GM12878 (cell line): ENCODE measurements around the gene USH2A. TPM values are rescaled to one million over a fixed set of nuclear protein-coding genes. Genes with fewer than 3 reads are reported as not detected.

Experiments
- ATAC-seq: fragments of 200-7000 bp; cut with Tn5 transposase; 3 replicates; pipeline ENCODE4 v1.9.1; 2020; ENCODE audit warnings: mild to moderate bottlenecking, moderate library complexity
- BruUV-seq: library from RNA; stranded (reverse); fragments of 400-500 nt; replicated peaks from 2 replicates; lab custom pipeline; 2021; lab: Mats Ljungman, UMichigan
- CTCF ChIA-PET: fragments of 300-600 bp; sonication (Branson Sonifier 250); formaldehyde crosslinking; extraction: SDS; loops from one replicate; lab custom pipeline; 2021; ENCODE audit warnings: inconsistent platforms; lab: Yijun Ruan, JAX
- POLR2A ChIA-PET: fragments of 350-600 bp; formaldehyde crosslinking; extraction: SDS; loops from one replicate; lab custom pipeline; 2021; ENCODE audit warnings: inconsistent platforms; lab: Charles Lee
- RAD21 ChIA-PET: fragments of 300-600 bp; sonication (Branson Sonifier 250); formaldehyde crosslinking; loops from one replicate; lab custom pipeline; 2023; ENCODE audit warnings: antibody characterized with exemption; ENCODE audit not compliant: unreplicated experiment; lab: Charles Lee
- SMC1A ChIA-PET: fragments of 300-600 bp; sonication (Branson Sonifier 250); formaldehyde crosslinking; loops from one replicate; lab custom pipeline; 2023; ENCODE audit not compliant: unreplicated experiment, uncharacterized antibody; lab: Charles Lee
- DNase-seq: peaks from one replicate; pipeline ENCODE4 v3.0.0-alpha.2; 2011; ENCODE audit warnings: low read depth, low spot score
- FAIRE-seq: peaks from 3 replicates; lab custom pipeline; 2011; peaks lifted over from hg19 to GRCh38; lab: Jason Lieb, UNC
- H2AFZ ChIP-seq: 2 replicates; pipeline ENCODE4 v1.6.0; 2011; ENCODE audit warnings: low read depth, low read length, control low read depth; ENCODE audit not compliant: control insufficient read depth
- H3K27ac ChIP-seq: 2 replicates; pipeline ENCODE4 v1.5.1; 2011; ENCODE audit warnings: control low read depth; ENCODE audit not compliant: control insufficient read depth, insufficient read depth
- H3K27me3 ChIP-seq, 2 experiments: replicated peaks in 1 of 2; 2 replicates each; pipeline versions ENCODE4 v1.6.0 to v1.6.1; 2011; ENCODE audit warnings: low read length in 1 of 2; ENCODE audit not compliant: control insufficient read depth in 2 of 2, insufficient read depth in 2 of 2
- H3K36me3 ChIP-seq, 2 experiments: 2 replicates each; pipeline ENCODE4 v1.5.1; 2011; ENCODE audit warnings: low read length in 1 of 2; ENCODE audit not compliant: control insufficient read depth in 2 of 2, insufficient read depth in 2 of 2
- H3K4me1 ChIP-seq: 2 replicates; pipeline ENCODE4 v1.6.1; 2011; ENCODE audit warnings: mild to moderate bottlenecking, low read length, moderate library complexity, mixed read lengths; ENCODE audit not compliant: control insufficient read depth, insufficient read depth
- H3K4me2 ChIP-seq: 2 replicates; pipeline ENCODE4 v1.6.0; 2011; ENCODE audit warnings: control low read depth; ENCODE audit not compliant: control insufficient read depth, insufficient read depth
- H3K4me3 ChIP-seq: fragments of 200-600 bp; sonication (generic); 2 replicates; pipeline ENCODE4 v1.5.1; 2016
- H3K79me2 ChIP-seq: 2 replicates; pipeline ENCODE4 v1.6.0; 2011; ENCODE audit warnings: low read length; ENCODE audit not compliant: control insufficient read depth, insufficient read depth
- H3K9ac ChIP-seq: 2 replicates; pipeline ENCODE4 v1.8.0; 2011; ENCODE audit warnings: low read length, control low read depth, mixed read lengths; ENCODE audit not compliant: control insufficient read depth, insufficient read depth
- H3K9me3 ChIP-seq: replicated peaks from 3 replicates; pipeline ENCODE4 v1.5.1; 2011; ENCODE audit warnings: mild to moderate bottlenecking, low read length; ENCODE audit not compliant: control insufficient read depth, insufficient read depth
- H4K20me1 ChIP-seq: 2 replicates; pipeline ENCODE4 v1.6.0; 2011; ENCODE audit not compliant: control insufficient read depth, insufficient read depth
- ATF7 ChIP-seq: fragments of 450-650 bp; IDR thresholded peaks from 2 replicates; pipeline ENCODE4 v1.6.1; 2016; ENCODE audit warnings: low read depth, mild to moderate bottlenecking
- BACH1 ChIP-seq: fragments of 450-650 bp; IDR thresholded peaks from 2 replicates; pipeline ENCODE4 v1.6.1; 2017; ENCODE audit warnings: mild to moderate bottlenecking, borderline replicate concordance
- BHLHE40 ChIP-seq, 2 experiments: fragments of 450-650 bp in 1 of 2; IDR thresholded peaks; 2 replicates each; pipeline ENCODE4 v1.6.1; 2011 to 2017; ENCODE audit warnings: low read depth in 2 of 2, borderline replicate concordance in 1 of 2, improper control_type of control experiment in 1 of 2, low read length in 1 of 2, mild to moderate bottlenecking in 1 of 2
- BRCA1 ChIP-seq: IDR thresholded peaks from 2 replicates; pipeline ENCODE4 v1.6.1; 2011; ENCODE audit warnings: low read depth, low read length, improper control_type of control experiment
- ESRRA ChIP-seq: IDR thresholded peaks from 2 replicates; pipeline ENCODE4 v1.6.1; 2012; ENCODE audit warnings: mild to moderate bottlenecking, low read length, improper control_type of control experiment
- GABPA ChIP-seq: IDR thresholded peaks from 2 replicates; pipeline ENCODE4 v1.6.1; 2014; ENCODE audit warnings: antibody characterized with exemption, low read depth, mild to moderate bottlenecking, inconsistent platforms
- GATAD2B ChIP-seq: fragments of 450-650 bp; conservative IDR thresholded peaks from 2 replicates; pipeline ENCODE4 v1.6.1; 2017; ENCODE audit warnings: low read depth, mild to moderate bottlenecking, moderate library complexity
- IKZF1 ChIP-seq: fragments of 450-650 bp; conservative IDR thresholded peaks from 2 replicates; pipeline ENCODE4 v1.6.1; 2017; ENCODE audit warnings: antibody characterized with exemption, mild to moderate bottlenecking
- MEF2A ChIP-seq: IDR thresholded peaks from 2 replicates; pipeline ENCODE4 v1.6.1; 2011; ENCODE audit warnings: low read depth, mild to moderate bottlenecking, low read length, moderate library complexity; ENCODE audit not compliant: insufficient read depth
- MEF2B ChIP-seq: fragments of 450-650 bp; IDR thresholded peaks from 2 replicates; pipeline ENCODE4 v1.6.1; 2018; ENCODE audit warnings: mild to moderate bottlenecking, moderate library complexity; ENCODE audit not compliant: partially characterized antibody, poor library complexity, severe bottlenecking
- MYC ChIP-seq: IDR thresholded peaks from 2 replicates; pipeline ENCODE4 v1.6.1; 2011; ENCODE audit warnings: mild to moderate bottlenecking, low read length, moderate library complexity, inconsistent platforms; ENCODE audit not compliant: insufficient read depth, insufficient replicate concordance, insufficient read length, severe bottlenecking
- NFIC ChIP-seq: IDR thresholded peaks from 2 replicates; pipeline ENCODE4 v1.6.1; 2012; ENCODE audit warnings: low read depth, mild to moderate bottlenecking, inconsistent platforms, low read length, moderate library complexity
- NFYA ChIP-seq: IDR thresholded peaks from 2 replicates; pipeline ENCODE4 v1.6.1; 2011; ENCODE audit warnings: low read depth, mild to moderate bottlenecking, low read length, improper control_type of control experiment, borderline replicate concordance
- RBBP5 ChIP-seq: fragments of 200-600 bp; sonication (generic); conservative IDR thresholded peaks from 2 replicates; pipeline ENCODE4 v1.6.1; 2016
- SMAD5 ChIP-seq: IDR thresholded peaks from 2 replicates; pipeline ENCODE4 v1.6.1; 2016; ENCODE audit warnings: antibody characterized with exemption, low read depth
- TCF12 ChIP-seq: IDR thresholded peaks from 2 replicates; pipeline ENCODE4 v1.6.1; 2011; ENCODE audit warnings: low read depth, mild to moderate bottlenecking, low read length
- YBX1 ChIP-seq: fragments of 450-650 bp; IDR thresholded peaks from 2 replicates; pipeline ENCODE4 v1.6.1; 2016; ENCODE audit warnings: antibody characterized with exemption
- ZNF217 ChIP-seq: fragments of 450-650 bp; IDR thresholded peaks from 2 replicates; pipeline ENCODE4 v1.6.1; 2017; ENCODE audit warnings: antibody characterized with exemption, mild to moderate bottlenecking
- ZNF24 ChIP-seq: fragments of 450-650 bp; IDR thresholded peaks from 2 replicates; pipeline ENCODE4 v1.6.1; 2017; ENCODE audit warnings: antibody characterized with exemption, mild to moderate bottlenecking
- ZNF384 ChIP-seq: IDR thresholded peaks from 2 replicates; pipeline ENCODE4 v1.6.1; 2012; ENCODE audit warnings: low read depth, mild to moderate bottlenecking, low read length, improper control_type of control experiment, borderline replicate concordance
- WGBS: methylation state at CpG from one replicate; pipeline ENCODE4 v1.1.6; 2016; ENCODE audit warnings: low lambda C conversion rate; ENCODE audit not compliant: insufficient replicate concordance, insufficient coverage; ENCODE audit errors: missing lambda C conversion rate; 5-methylcytosine and 5-hydroxymethylcytosine counted together
- in situ Hi-C: fragments of 300-500 bp; cut with MboI; formaldehyde crosslinking; loops from 9 replicates; pipeline ENCODE4 v1.14.3; 2018; ENCODE audit warnings: mixed read lengths
- intact Hi-C: fragments of 100-400 bp; cut with micrococcal nuclease; formaldehyde crosslinking; loops from one replicate; pipeline ENCODE4 v1.14.2; 2022; ENCODE audit not compliant: unreplicated experiment
- polyA plus RNA-seq, 11 experiments: library from polyadenylated mRNA; depleted of rRNA in 4 of 11; unstranded in 6 of 11; stranded (reverse) in 5 of 11; fragments of >200 nt; fragmentation: Nextera tagmentation in 4 of 11; fragmentation: Illumina TruSeq in 1 of 11; extraction: Ambion mirVana in 4 of 11; extraction: Trizol in 1 of 11; gene quantifications; 1 replicate in 1 of 11; 2 replicates in 10 of 11; pipeline versions ENCODE4 v1.2.1 to v1.2.3, GENCODE V29; 2011 to 2016; ENCODE audit warnings: inconsistent platforms in 2 of 11, missing spikeins in 2 of 11, low read depth in 1 of 11
- total RNA-seq, 4 experiments: library from RNA; depleted of rRNA in 3 of 4; stranded (reverse); fragments of >200 nt in 3 of 4; fragmentation: Illumina TruSeq in 1 of 4; extraction: Trizol in 1 of 4; gene quantifications; 2 replicates each; pipeline versions ENCODE4 v1.2.1 to v1.2.3, GENCODE V29; 2013 to 2021

The USH2A gene
- total and polyA plus RNA-seq, 10 of the 15 experiments (the other 5 are each of a cell fraction or from before 2014, with no cell fraction given), result under 0.01 to 0.20 (median 0.01) TPM; not detected in 2

GRCh38 chr1:215887627-215888026 lies 535.6 kb downstream of the USH2A start:
- CTCF ChIA-PET, result interaction anchor here (0.6 to 3.1 kb wide), 5 partner anchors 10 to 334 kb away, joined by 3 to 15 read pairs (median 4); no protein-coding TSS in a partner anchor
- Histone ChIP-seq H4K20me1 (no peaks in the 10 kb centered on the region), H2AFZ (no peak overlapping the region), H3K79me2 (no peaks in the 10 kb centered on the region), H3K9ac (no peak overlapping the region), H3K9me3 (no peaks in the 10 kb centered on the region), H3K4me1 (no peaks in the 10 kb centered on the region; the same call in 1 of the 2 replicates), H3K4me3 (no peak overlapping the region), H3K27me3 (no peaks in the 10 kb centered on the region), H3K27ac (no peak overlapping the region), H3K4me2 (no peak overlapping the region), H3K36me3 (no peaks in the 10 kb centered on the region)
- ATAC-seq, result no peak
- SMC1A ChIA-PET, result interaction anchor here (1.2 kb wide), 2 partner anchors 10 to 14 kb away, joined by 5 to 13 read pairs; no protein-coding TSS in a partner anchor
- TF ChIP-seq NFYA (no peak), IKZF1 (no peak), BRCA1 (no peak), RBBP5 (no peak), MEF2A (no peak), MEF2B (no peak)
- RAD21 ChIA-PET, result no interaction called here
- BruUV-seq, result no TSS peak
- in situ Hi-C loops, result no loop called here
- no peak for FAIRE-seq
- WGBS, result 65% methylated on average over 2 of the region's 2 CpGs
- POLR2A ChIA-PET, result no interaction called here
- intact Hi-C loops, result no loop called here
- no peak for DNase-seq

GRCh38 chr1:215883004-215883403 lies 540.2 kb downstream of the USH2A start:
- ChIA-PET CTCF (no interaction called here), RAD21 (no interaction called here), SMC1A (no interaction called here), POLR2A (no interaction called here)
- H3K79me2 ChIP-seq, result no peaks in the 10 kb centered on the region
- H3K4me3 ChIP-seq, result no peak overlapping the region
- no peaks in the 10 kb centered on the region for H3K27me3 ChIP-seq
- H3K9ac ChIP-seq, result no peak overlapping the region
- H4K20me1 ChIP-seq, result no peaks in the 10 kb centered on the region
- WGBS, result 0% methylated on average over 3 of the region's 3 CpGs
- intact Hi-C loops (no loop called here), in situ Hi-C loops (no loop called here)
- DNase-seq (no peak), FAIRE-seq (no peak), ATAC-seq (no peak)
- H3K9me3 ChIP-seq, result no peaks in the 10 kb centered on the region
- H2AFZ ChIP-seq, result no peak overlapping the region
- no peak overlapping the region for H3K4me2 ChIP-seq
- H3K4me1 ChIP-seq, result no peaks in the 10 kb centered on the region
- no peak overlapping the region for H3K27ac ChIP-seq
- TF ChIP-seq ATF7 (no peak), YBX1 (no peak), ZNF24 (no peak), GABPA (no peak), TCF12 (no peak), SMAD5 (no peak), ZNF384 (no peak), BHLHE40 (IDR thresholded peaks at IDR 0.05; ENCODE audit: borderline replicate concordance in 1 of 2, low read depth in 2 of 2, low read length in 1 of 2) (no peak), BACH1 (no peak), GATAD2B (no peak), ESRRA (no peak), ZNF217 (no peak), MYC (no peak), NFIC (no peak)
- BruUV-seq, result no TSS peak
- H3K36me3 ChIP-seq, result no peaks in the 10 kb centered on the region
